ENCODE measurements around the gene SLC1A5. TPM values are rescaled to one million over a fixed set of nuclear protein-coding genes. Genes with fewer than 3 reads are reported as not detected.
A peak's percentile ranks its signal among the peaks of the same experiment; 100 is the strongest.

Gene SLC1A5
- total RNA-seq, 1 donor from 2014 or later, result 304 TPM

- no peak for TF ChIP-seq CTCF (IDR thresholded peaks at IDR 0.05)
- DNase-seq (ENCODE audit: low spot score), result no peak
- Mint-ChIP-seq H3K4me1 (ENCODE audit: low read depth) (peaks cover 42% of the 10 kb centered on the region), H3K36me3 (ENCODE audit: low read depth) (no peaks in the 10 kb centered on the region), H3K4me3 (ENCODE audit: unreplicated experiment) (peak within 1 kb of the TSS; percentile 97), H3K9me3 (ENCODE audit: low read depth) (no peaks in the 10 kb centered on the region), H3K27ac (ENCODE audit: unreplicated experiment) (peak within 1 kb of the TSS; percentile 86), H3K27me3 (ENCODE audit: low read depth) (no peaks in the 10 kb centered on the region)
Observed at GRCh38 chr19:46745521-46746280, 42.7 kb downstream of the SLC1A5 start, which contains the start of gene FKRP. FKRP (plus strand) TSS chr19:46746057; CDS start chr19:46755451, 9,394 bp downstream.

DNA sequence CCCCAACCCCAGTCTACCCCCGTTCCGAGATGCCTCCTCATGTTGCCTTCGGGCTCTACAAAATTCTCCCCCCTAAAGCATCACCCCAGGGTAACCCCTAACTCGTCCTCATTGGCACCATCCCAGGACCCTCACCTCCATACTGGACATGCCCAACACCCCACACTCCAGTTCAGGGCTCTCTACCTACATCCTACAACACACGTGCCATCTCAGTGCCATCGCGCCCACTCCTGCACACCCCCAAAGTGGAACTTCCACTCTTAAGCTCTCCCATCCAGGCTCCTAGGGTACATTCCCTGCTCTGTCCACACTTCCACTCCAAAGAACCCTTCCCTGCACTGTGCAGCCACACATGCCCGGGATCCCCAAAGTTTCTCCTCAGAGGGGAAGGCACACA, 43.4 kb downstream of the SLC1A5 start:
- Mint-ChIP-seq H3K36me3 (ENCODE audit: low read depth) (no peaks in the 10 kb centered on the region), H3K27me3 (ENCODE audit: low read depth) (no peaks in the 10 kb centered on the region), H3K4me3 (ENCODE audit: unreplicated experiment) (peak overlapping the region; percentile 97), H3K27ac (ENCODE audit: unreplicated experiment) (peak overlapping the region; percentile 86), H3K9me3 (ENCODE audit: low read depth) (no peaks in the 10 kb centered on the region), H3K4me1 (ENCODE audit: low read depth) (peaks cover 49% of the 10 kb centered on the region)
- no peak for TF ChIP-seq CTCF (IDR thresholded peaks at IDR 0.05)
- DNase-seq (ENCODE audit: low spot score), result no peak

GRCh38 chr19:46744005-46744691, 44.2 kb downstream of the SLC1A5 start:
- DNase-seq (ENCODE audit: low spot score), result no peak
- H3K9me3 Mint-ChIP-seq (ENCODE audit: low read depth), result no peaks in the 10 kb centered on the region
- H3K27ac Mint-ChIP-seq (ENCODE audit: unreplicated experiment), result no peak overlapping the region
- H3K4me1 Mint-ChIP-seq (ENCODE audit: low read depth), result peaks cover 55% of the 10 kb centered on the region
- no peaks in the 10 kb centered on the region for H3K36me3 Mint-ChIP-seq (ENCODE audit: low read depth)
- no peak for TF ChIP-seq CTCF (IDR thresholded peaks at IDR 0.05)
- peak overlapping the region; percentile 97 for H3K4me3 Mint-ChIP-seq (ENCODE audit: unreplicated experiment)
- H3K27me3 Mint-ChIP-seq (ENCODE audit: low read depth), result no peaks in the 10 kb centered on the region

DNA sequence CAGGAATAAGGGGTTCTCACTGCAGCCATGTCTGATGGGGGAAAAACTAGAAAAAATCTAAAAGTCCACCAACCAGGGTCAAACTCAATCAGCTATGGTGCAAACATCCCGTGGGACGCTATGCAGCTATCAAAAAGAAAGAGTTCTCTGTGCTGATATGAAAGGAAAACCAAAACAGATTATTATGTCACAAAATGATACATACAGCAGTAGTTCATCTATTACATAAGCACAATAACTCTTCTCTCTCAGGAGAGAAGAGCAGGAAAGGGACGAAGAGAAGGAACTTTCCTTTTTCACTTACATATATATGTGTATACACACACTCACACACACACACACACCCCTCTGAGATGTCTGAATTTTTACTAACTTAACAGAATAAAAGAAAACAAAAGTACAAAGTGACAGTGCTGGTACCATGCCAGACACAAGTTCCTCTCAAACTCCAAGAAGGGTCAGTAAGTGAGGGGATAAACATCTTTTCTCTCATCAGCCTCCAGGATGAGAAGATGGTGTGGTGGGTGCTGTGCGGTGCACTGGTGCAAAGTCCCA, 45.4 kb downstream of the SLC1A5 start:
- Mint-ChIP-seq H3K27me3 (ENCODE audit: low read depth) (no peaks in the 10 kb centered on the region), H3K36me3 (ENCODE audit: low read depth) (peaks cover 2% of the 10 kb centered on the region), H3K9me3 (ENCODE audit: low read depth) (no peaks in the 10 kb centered on the region), H3K4me1 (ENCODE audit: low read depth) (peaks cover 55% of the 10 kb centered on the region), H3K27ac (ENCODE audit: unreplicated experiment) (no peak overlapping the region), H3K4me3 (ENCODE audit: unreplicated experiment) (no peak overlapping the region)
- DNase-seq (ENCODE audit: low spot score), result no peak
- no peak for TF ChIP-seq CTCF (IDR thresholded peaks at IDR 0.05)

GRCh38 chr19:46741447-46741846, 46.9 kb downstream of the SLC1A5 start:
- no peak for TF ChIP-seq CTCF (IDR thresholded peaks at IDR 0.05)
- H3K4me3 Mint-ChIP-seq (ENCODE audit: unreplicated experiment), result no peak overlapping the region

More at GRCh38 chr19:46741447-46741846, 46.9 kb downstream of the SLC1A5 start:
- peak overlapping the region; percentile 5 for H3K27ac Mint-ChIP-seq (ENCODE audit: unreplicated experiment)
- H3K9me3 Mint-ChIP-seq (ENCODE audit: low read depth), result no peaks in the 10 kb centered on the region
- no peak for DNase-seq (ENCODE audit: low spot score)
- peaks cover 50% of the 10 kb centered on the region for H3K4me1 Mint-ChIP-seq (ENCODE audit: low read depth)
- H3K36me3 Mint-ChIP-seq (ENCODE audit: low read depth), result peaks cover 9% of the 10 kb centered on the region
- no peaks in the 10 kb centered on the region for H3K27me3 Mint-ChIP-seq (ENCODE audit: low read depth)

Measured in chondrocyte (in vitro differentiated cells).